GM20431 (cell line): ENCODE data around the gene CD37.
"Not testable (repeated sequence)": the region's sequence is repeated elsewhere in the genome, so short reads cannot be mapped to it uniquely, and the experiment has no call there.

Experiments used
- in situ Hi-C: fragments of 300-500 bp; cut with MseI, MboI; formaldehyde crosslinking; loops from one replicate; pipeline ENCODE4 v1.15.0; 2020; ENCODE audit warnings: low sequenced_read_pairs; ENCODE audit not compliant: unreplicated experiment

Gene CD37

DNA sequence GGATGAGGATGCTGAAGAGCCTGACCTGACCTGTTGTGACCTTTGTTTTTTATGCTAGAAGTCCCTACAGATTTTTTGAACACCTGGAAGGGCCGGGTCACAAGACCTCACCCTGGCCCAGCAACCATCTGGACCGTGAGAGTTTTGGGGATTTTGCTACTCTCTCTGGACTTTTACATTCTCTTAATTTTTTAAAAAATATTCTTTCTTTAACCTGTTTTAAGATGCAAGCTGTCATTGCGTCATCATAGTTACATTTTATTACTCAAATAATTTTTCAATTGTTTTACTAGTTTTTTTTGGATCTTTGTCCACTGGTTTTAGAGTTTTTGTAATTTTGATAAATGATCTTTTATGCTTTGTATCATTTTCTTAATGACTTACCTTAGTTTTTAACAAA lies 36.0 kb downstream of the CD37 start:
- in situ Hi-C loops: no loop called here

DNA sequence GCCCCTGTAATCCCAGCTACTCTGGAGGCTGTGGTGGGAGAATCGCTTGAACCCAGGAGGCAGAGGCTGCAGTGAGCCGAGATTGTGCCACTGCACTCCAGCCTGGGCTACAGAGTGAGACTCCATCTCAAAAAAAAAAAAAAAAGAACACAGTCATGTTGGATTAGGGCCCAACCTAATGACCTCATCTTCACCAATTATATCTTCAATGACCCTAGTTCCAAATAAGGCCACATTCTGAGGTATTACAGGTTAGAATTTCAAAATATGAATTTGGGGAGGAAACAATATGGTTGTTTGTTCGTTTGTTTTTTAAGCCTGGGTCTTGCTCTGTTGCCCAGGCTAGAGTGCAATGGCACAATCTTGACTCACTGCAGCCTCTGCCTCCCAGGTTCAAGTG lies 38.0 kb downstream of the CD37 start:
- in situ Hi-C loops: not testable (repeated sequence)

DNA sequence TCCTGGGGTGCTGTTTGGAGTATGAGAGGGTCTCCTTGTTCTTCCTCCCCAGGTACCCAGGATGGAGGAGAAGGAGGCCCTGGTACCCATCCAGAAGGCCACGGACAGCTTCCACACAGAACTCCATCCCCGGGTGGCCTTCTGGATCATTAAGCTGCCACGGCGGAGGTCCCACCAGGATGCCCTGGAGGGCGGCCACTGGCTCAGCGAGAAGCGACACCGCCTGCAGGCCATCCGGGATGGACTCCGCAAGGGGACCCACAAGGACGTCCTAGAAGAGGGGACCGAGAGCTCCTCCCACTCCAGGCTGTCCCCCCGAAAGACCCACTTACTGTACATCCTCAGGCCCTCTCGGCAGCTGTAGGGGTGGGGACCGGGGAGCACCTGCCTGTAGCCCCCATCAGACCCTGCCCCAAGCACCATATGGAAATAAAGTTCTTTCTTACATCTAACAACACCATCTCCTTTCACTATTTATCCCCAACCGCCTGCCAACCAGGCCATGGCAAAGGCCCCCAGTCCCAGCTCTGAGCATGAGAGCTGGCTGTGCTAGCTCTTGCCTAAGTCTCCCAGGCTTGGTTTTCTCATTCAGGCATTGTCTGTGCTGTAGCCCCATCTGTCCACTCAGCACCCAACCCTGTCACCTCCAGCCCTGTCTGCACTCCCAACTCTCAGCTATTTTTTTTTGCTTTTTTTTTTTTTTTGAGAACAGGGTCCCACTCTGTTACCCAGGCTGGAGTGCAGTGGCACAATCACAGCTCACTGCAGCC lies 39.6 kb downstream of the CD37 start:
- in situ Hi-C loops: no loop called here

DNA sequence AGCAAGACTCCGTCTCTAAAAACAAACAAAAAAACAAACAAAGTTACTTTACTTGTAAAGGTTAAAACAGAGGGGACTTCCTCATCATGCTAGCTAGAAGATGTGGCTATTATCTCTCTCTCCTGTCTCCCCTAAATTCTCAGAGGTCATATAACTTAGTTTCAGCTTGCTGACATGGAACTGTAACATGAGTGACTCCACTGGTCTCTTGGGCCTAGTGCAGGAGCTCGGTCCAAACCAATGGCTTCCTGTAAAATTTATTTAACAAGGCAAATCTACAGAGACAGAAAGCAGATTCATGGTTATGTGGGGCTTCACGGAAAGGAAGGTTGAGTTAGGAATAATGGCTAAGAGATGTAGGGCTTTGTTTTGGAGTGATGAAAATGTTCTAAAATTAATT lies 43.3 kb downstream of the CD37 start:
- in situ Hi-C loops: no loop called here

DNA sequence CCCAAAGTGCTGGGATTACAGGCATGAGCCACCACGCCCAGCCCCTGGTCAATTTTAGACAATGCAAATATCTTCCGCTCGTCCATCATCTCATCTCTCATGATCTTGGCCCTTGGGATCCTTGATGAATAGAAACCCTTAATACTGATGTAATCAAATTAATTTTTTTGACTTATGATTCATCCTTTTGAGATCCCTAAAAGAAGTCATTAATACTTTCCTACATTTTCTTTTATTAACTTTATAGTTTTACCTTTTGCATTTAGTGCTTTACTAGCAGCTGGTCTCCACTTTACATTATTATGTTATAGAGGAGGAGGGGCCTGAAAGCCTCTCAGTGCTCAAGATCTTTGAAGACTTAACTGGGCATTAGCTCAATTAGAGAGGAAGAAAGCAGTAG lies 45.2 kb downstream of the CD37 start:
- in situ Hi-C loops: no loop called here

DNA sequence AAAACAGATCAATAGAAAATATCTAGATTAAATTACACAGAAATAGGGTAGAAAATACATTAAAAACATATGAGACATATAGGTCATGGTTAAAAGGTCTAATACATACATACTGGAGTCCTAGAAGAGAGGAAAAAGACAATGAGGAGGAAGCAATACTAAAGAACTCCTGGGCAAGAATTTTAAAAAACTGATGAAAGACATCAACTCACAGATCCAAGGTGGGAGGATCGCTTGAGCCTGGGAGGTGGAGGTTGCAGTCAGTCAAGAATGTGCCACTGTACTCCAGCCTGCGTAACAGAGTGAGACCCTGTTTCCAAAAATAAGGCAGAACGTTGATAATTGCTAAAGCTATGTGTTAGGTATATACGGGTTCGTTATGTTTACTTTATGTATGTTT lies 47.4 kb downstream of the CD37 start:
- in situ Hi-C loops: no loop called here

DNA sequence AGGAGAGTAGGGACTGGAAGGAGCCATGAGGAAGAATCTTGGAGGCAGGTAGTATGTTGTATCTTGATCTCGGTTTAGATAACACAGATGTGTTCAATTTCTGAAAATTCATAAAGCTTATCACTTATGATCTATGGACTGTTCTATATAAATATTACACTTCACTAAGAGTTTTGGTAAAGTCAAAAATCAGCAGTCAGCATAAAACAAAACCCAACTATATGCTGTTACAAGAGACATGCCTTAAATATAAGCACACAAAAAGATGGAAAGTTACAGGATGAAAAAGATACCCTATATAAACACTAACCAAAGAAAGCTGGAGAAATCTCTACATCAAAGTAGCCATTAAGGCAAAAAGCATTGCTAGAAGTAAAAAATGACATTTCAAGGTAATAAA lies 48.4 kb downstream of the CD37 start:
- in situ Hi-C loops: no loop called here

DNA sequence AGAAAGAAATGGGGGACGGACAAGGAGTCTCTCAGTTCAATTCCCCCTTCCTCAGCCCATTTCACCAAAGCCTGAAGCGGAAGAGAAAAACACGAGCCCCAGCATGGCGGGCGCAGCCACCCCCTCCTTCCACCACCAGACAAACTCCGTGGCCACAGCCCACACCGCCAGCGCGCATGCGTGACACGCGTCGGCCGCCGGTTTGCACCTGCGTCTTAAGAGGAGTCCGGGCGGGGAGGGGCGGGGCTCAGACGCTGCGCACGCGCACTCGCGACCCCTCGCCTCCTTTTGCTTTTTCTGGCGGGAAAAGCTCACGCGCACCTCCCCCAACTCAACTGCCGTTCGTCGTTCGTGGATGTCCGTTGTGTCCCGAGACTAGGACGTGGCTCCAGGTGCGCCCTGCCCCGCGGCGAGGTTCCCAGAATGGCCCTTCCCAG lies 52.7 kb downstream of the CD37 start, which contains the start of gene KASH5:
Gene KASH5, plus strand, starts transcription at position 314 of the 437 bp plus-strand sequence. CDS start 2,635 bp downstream, outside the sequence.
- in situ Hi-C loops: no loop called here

DNA sequence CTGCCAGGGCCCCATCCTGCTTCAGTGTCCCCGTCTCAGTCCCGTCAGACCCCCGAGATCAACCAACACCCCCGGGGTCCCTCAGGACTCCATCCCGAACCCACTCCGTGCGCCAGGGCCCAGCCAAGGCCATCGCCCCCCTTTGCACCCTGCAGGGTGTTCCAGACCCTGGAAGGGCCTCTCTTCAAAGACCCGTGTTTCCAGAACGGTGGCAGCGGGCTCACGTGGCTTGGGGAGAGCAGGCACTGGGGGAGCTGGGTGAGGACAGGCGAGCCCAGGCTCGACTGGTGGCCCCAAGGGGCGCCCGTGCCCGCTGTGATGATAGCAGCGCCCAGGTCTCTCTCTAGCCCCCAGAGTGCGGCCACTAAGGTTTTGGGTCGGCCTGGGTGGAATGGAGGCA lies 54.2 kb downstream of the CD37 start:
- in situ Hi-C loops: no loop called here
